CD4-positive, alpha-beta T cell treated with Interferon alpha-2 for 1 hour (primary cell): ENCODE data around the gene DAPK1.
A peak's percentile ranks its signal among the peaks of the same experiment; 100 is the strongest.

Experiments used
- DNase-seq, 2 donors: peaks; one replicate each; pipeline ENCODE4 v3.0.0-alpha.2; 2020 to 2022

The DAPK1 gene

GRCh38 chr9:87650611-87651295 lies 153.1 kb downstream of the DAPK1 start:
- DNase-seq: no peak

DNA sequence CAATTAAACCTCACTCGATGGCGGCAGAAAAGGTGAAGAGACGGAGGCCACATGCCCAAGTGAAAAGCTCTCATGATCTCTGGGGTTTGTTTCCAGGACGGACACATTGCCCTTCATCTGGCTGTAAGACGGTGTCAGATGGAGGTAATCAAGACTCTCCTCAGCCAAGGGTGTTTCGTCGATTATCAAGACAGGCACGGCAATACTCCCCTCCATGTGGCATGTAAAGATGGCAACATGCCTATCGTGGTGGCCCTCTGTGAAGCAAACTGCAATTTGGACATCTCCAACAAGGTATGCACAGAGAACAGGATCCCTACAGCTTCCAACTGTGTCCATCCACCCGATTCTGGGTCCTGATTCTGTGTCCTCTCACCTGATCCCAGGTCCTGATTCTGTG lies 153.8 kb downstream of the DAPK1 start:
- no peak for DNase-seq

- DNase-seq: no peak
These were observed 156.3 kb downstream of the DAPK1 start for GRCh38 chr9:87653941-87654340.

DNA sequence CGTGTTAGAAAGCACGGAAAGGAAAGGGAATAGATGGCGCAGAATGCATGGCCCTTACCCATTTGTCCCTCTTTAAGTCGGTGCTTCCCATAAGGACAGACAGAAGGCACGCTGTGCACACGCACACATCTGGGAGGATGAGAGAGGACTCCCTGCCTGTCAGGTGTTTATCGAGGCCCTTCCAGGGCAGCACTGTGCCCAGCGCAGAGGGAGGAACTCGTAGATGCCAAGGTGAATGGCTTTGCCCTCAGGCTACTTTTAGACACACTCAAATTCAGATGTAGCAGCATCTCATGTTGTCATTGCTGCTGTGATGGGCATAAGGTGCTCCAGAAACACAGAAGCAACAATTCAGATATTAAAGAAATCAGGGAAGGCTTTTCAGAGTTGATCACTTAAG lies 158.1 kb downstream of the DAPK1 start:
- DNase-seq: no peak

GRCh38 chr9:87656485-87656884 lies 158.8 kb downstream of the DAPK1 start:
- no peak for DNase-seq

GRCh38 chr9:87657190-87657589 lies 159.5 kb downstream of the DAPK1 start:
- no peak for DNase-seq

DNA sequence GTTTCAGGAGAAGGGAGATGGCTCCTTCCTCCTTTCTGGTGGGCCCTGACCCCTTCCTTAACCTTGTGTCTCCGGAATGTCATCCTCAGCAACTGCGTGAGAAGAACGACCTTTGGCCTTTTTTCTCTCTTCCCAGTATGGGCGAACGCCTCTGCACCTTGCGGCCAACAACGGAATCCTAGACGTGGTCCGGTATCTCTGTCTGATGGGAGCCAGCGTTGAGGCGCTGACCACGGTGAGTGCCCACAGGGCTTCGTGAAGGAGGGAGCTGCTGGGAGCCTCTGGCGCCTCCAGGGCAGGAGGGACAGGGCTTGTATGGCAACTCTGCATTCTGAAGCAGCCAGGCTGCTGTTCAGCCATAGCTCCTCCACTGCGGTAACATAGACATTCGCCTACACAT lies 160.2 kb downstream of the DAPK1 start:
- no peak for DNase-seq

DNA sequence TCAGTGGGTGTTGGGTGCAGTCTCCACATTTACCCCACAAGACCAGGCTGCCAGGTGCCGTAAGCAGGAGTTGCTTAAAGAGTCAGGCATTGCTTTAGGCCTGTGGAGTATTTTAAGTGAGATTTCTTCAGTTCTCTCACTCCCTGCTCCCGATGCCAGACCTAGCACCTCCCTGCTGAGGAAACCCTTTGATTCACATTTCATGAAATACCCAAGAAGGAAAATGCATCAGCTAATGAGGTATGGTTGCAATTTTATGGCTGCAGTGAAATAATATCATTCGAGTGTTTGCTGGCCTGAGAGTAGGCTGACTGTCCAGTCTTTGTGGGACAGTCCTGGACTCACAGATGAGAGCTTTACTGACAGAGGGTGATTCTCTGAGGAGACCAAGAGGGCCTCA lies 160.8 kb downstream of the DAPK1 start:
- no peak for DNase-seq

DNA sequence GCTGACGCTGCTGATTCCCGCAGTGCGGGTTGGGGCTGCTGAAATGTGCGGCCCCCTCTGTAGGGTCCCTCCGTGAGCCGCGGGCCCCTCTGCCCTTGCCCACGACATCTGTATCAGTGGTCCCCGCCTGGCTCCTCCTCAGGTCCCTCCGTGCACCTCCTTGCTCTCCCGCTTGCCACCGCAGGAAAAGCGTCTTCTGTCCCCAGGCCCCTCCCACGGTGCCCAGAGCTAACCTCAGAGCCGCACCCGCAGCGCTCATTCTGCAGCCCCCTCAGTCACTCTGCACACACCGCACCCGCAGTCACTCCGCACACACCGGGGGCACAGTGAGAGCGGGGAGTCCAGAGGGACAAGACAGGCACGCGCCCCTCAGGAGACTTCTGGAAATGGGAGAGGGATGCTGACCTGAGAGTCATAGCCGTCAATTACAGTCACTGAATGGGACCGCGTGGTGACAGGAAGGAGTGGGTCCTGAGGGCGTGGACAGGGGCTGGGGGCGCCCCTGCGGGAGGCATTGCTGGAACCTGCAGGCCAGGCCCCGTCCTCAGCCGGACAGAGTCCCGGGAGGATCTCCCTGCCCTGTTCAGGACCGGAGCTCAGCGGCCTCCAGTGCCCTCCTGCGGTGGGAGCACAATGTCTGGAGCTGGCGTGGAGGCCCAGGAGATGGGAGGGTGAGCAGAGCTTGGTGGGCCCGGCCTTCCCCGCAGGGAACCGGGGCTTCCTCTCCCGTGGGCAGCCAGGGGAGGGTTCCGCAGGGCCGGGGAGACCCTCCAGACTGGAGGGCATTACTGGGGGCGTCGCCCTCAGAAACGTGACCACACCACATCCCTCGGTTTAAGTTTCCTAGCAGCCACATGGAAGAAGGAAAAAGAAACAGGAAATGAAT lies 162.1 kb downstream of the DAPK1 start:
- no peak for DNase-seq

DNA sequence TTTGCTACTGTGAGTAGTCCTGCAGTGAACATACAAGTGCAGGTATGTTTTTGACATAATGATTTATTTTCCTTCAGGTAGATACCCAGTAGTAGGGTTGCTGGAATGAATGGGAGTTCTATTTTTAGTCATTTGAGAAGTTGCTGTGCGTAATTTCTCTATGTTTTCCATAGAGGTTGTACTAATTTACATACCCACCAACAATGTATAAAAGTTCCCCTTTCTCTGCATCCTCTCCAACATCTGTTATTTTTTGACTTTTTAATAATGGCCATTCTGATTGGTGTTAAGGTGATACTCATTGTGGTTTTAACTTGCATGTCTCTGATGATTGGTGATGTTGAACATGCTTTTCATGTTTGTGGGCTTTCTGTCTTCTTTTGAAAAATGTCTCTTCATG lies 163.6 kb downstream of the DAPK1 start:
- no peak for DNase-seq

DNA sequence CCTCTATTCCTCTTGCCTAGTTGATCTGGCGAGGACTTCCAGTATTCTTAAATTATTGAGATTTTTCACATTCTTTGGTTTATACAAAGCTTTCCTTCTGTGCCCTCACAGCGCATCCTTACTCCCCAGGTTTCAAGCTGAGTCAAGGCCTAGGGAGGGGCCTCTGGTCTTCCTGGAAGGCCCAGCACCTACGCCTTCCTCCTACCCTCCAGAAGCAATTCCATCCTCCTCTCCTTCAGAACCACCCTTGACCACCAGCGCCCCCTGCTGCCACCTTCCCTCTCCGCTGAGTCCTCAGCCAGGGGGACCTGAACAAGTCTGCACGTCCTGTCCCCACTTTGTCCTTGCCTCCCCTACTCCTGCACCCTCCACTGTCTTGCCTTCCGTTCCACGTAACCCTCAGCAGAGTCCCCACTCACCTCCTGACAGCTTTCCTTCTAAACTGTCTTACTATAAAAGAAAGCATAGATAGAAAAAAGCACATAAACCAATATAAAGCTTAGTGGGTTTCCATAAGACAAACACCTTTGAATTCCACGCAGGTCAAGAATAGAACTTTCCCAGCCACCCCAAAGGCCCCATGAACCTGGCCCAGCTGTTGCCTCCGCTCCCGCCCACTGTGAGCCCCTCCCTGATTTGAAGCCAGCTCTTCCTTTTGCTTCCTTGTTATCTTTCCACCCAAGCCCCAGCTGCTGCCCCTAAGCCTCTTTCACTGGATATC lies 165.3 kb downstream of the DAPK1 start:
- peak in 1 of 2 donors; percentile 25 for DNase-seq

- DNase-seq: no peak
These were observed 165.9 kb downstream of the DAPK1 start for GRCh38 chr9:87663556-87663955.

DNA sequence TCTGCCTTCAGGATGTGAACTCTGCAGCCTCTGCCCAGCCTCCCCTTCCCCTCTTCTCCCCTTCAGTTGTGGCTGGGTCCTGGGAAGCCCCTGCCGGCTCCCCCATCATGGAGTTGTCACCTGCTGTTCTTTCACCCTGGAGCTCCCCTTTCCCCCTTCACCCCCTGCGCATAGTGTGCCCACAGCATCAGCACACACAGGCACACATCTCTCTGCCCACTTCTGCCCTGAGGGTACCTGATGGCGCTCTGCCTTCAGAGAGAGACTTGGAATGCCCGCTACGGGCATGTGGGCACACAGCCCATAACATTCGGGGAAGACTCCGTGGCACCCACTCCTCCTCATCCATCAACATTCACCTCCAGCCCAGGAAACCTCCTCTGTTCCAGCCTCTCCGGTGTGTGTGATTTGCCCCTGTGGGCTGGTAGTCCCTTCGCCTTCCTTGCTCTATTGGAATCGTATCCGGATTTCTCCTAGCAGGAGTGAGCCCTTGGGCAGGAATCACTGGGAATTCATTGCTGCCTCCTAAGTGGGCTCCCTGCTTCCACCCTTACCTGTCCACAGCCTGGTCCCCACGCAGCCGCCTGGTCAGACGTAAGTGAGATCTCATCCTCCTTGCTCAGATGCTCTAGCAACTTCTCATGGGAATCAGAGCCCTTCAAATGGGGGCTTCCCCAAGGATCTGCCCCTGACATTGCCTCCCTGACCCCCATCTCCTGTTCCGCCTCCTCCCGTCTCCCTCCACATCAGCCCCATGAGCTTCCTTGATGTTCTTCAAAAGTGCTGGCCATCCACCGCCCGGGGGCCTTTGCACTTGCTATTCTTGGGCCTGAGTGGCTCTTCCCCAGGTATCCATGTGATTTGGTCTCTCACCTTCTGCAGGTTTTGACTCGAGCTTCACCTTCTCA lies 166.7 kb downstream of the DAPK1 start:
- DNase-seq: no peak

DNA sequence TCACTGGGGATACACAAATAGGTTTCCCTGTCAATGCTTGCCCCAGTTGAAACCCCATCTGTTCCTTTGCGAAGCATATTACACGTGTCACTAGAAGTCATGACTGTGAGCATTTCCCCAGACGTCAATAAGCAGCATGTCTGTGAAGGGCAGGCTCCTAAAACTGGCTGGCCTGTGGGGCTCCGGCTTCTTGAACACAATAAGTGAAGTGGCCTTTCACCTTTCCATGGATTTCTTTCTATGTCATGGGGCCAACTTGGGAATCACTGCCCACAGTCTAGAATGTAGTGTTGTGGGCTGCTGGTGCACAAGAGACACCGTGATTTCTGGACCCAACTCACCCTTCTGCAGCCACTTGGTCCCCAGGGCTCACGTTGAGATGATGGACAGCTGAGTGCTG lies 167.8 kb downstream of the DAPK1 start:
- no peak for DNase-seq

DNA sequence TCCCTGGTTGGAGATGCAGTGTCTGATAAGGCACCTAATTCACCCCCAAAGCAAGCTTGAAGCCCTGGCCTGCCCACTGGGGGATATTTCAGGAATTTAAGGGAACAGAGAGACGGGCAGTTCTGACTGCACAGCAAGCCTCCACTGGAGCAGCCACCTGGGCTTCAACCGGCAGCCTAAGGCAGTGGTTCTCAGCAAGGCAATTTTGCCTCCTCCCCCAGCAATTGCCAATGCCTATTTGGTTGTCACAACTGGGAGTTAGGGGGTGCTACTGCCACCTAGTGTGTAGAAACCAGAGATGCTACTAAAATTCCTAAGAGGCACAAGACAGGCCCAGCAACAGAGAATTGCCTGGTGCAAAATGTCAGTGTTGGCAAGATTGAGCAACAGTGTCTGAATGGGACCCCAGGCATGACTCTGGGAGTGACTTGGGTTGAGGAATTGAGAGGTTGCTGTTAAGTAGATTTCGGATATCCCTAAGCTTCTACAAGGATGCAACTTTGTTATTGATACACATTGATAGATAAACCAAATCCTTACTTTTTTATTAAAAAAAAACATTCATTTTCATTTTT lies 169.6 kb downstream of the DAPK1 start:
- no peak for DNase-seq

GRCh38 chr9:87668222-87668621 lies 170.6 kb downstream of the DAPK1 start:
- no peak for DNase-seq

DNA sequence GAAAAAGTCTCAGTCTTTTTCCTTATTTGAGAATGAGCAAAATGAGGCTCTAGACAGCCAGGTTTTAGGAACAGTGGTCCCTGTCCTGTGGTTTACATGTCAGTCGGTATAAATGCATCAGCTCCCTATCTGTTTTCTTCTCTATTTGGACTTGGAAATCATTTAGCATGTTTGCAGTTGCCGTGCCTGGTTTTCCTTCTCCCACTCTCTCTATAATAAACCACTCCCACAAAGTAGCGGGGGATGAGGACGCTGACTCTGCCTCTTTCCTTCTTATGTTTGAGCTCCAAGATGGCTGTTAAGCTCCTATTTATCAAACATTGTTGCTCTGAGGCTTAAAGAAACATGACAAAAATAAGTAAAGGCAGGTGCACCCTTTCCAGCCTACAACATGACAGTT lies 171.1 kb downstream of the DAPK1 start:
- DNase-seq: no peak

DNA sequence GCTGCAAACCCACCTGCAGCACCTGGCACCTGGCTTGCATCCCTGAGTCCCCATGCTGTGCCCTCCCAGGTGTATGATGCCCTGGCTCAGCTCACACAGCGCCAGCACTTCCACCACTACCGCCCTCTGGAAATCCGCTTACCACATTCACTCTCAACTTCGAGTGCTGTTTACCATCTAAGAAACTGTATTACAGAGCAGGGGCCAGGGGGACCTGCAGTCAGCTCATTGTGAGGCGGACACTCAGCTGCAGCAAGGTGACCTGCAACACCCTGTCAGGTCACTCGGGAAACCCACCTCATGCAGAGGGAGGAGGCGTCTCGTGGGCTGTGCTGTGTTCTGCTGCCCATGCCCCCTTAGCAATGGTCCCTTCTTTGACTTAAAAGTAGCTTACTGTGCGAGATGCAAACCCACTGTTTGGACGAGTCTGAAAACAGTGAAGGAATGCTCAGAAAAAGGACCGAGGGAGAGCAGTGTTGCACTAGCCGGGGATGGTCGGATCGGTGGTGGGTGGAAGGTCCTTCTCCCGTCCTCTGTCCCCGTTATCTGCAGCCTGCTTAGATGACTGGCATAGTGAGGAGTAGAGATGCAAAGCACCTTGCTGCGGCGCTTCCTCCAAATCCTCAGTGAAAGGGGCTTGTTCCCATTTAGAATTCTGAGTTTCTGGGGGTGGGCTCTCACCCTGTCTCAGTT lies 173.1 kb downstream of the DAPK1 start:
- no peak for DNase-seq

- DNase-seq: no peak
These were observed 173.8 kb downstream of the DAPK1 start for GRCh38 chr9:87671478-87671877.

DNA sequence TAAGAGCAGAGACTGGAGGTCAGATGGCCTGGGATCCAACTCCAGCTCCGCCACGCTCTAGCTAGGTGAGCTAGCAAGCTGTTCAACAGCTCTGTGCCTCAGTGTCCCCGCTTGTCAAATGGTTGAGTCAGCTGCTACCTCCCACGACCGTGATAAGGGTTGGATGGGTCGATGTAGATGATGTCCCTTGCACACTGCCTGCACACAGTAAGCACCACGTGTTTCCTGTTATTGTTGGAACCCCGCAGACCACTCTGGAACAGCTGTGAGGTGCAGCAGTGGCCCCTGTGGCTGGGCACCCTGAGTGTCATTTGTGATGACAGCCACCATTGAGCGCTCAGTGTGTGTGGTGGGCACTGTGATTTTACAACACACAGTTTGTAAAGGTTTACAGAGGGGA lies 174.3 kb downstream of the DAPK1 start:
- no peak for DNase-seq

- no peak for DNase-seq
These were observed 174.9 kb downstream of the DAPK1 start for GRCh38 chr9:87672586-87672985.
